ENCODE measurements around the gene LCE2A.

Gene LCE2A

GRCh38 chr1:152718238-152718637 lies 20.1 kb downstream of the LCE2A start:
- no peaks in the 10 kb centered on the region for H3K4me1 Mint-ChIP-seq
- peaks cover 0 to 11% of the 10 kb centered on the region in 2 donors for H3K9me3 Mint-ChIP-seq

GRCh38 chr1:152725261-152725660 lies 27.1 kb downstream of the LCE2A start:
- no peak overlapping the region for H3K27ac Mint-ChIP-seq
- H3K9me3 Mint-ChIP-seq: no peaks in the 10 kb centered on the region
- no peak for DNase-seq
- H3K4me3 Mint-ChIP-seq: no peak overlapping the region
- no peaks in the 10 kb centered on the region for H3K4me1 Mint-ChIP-seq
- no peak for ATAC-seq
- H3K27me3 Mint-ChIP-seq: no peaks in the 10 kb centered on the region

More at GRCh38 chr1:152718238-152718637, 20.1 kb downstream of the LCE2A start:
- Mint-ChIP-seq H3K27me3 (peaks cover 18% of the 10 kb centered on the region), H3K4me3 (no peak overlapping the region), H3K27ac (no peak overlapping the region)
- ATAC-seq (no peak), DNase-seq (no peak)

GRCh38 chr1:152728986-152729385 lies 30.8 kb downstream of the LCE2A start:
- Mint-ChIP-seq H3K4me1 (no peaks in the 10 kb centered on the region), H3K4me3 (no peak overlapping the region), H3K27me3 (no peaks in the 10 kb centered on the region), H3K27ac (no peak overlapping the region), H3K9me3 (no peaks in the 10 kb centered on the region)
- ATAC-seq (no peak), DNase-seq (no peak)

GRCh38 chr1:152735648-152736047 lies 37.5 kb downstream of the LCE2A start:
- Mint-ChIP-seq H3K9me3 (no peaks in the 10 kb centered on the region), H3K27me3 (peaks cover 40% of the 10 kb centered on the region), H3K4me3 (no peak overlapping the region), H3K27ac (no peak overlapping the region), H3K4me1 (no peaks in the 10 kb centered on the region)
- DNase-seq (no peak), ATAC-seq (no peak)

DNA sequence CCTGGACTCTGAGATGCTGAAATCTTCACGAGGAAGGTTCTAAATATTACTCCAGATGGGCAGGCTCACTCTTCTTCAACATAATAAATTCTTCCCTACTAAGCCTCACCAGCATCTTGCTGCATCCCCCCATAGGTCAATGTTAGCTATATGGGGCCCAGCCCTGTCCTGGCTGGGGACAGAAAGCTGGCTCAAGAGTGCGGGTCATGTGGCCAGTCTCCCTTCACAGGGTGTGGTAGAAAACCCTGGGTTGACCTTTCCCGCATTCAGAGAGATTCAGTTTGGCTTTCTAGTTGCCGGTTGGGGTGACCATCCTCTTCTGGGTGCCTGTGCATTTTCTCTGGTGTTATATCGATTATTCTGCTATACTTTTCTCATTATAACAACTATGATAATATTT lies 39.9 kb downstream of the LCE2A start:
- Mint-ChIP-seq H3K9me3 (no peaks in the 10 kb centered on the region), H3K4me3 (no peak overlapping the region), H3K27ac (peak overlapping the region in 1 of 2 donors; percentile 56), H3K27me3 (peaks cover 54% of the 10 kb centered on the region), H3K4me1 (no peaks in the 10 kb centered on the region)
- ATAC-seq (no peak), DNase-seq (no peak)

DNA sequence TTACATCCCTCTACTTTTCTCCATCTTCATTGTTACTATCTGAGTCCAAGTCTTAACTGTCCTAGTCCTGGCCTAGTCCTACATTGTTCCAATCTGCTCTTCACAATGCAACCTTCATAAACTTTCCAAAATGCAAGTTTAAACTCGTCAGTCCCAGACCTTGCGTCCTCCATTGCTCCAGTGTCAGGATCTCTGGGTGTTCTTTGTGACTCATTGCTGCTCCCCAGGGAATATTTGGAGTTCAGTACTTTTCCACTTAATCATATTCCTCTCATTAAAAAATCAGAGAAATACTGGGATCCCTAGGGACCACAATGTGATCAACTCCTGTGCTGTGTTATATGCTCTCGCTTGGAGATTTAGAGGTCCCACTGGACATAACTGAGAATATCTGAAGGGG lies 41.7 kb downstream of the LCE2A start:
- no peak for ATAC-seq
- Mint-ChIP-seq H3K4me3 (no peak overlapping the region), H3K9me3 (no peaks in the 10 kb centered on the region), H3K27ac (no peak overlapping the region), H3K4me1 (no peaks in the 10 kb centered on the region), H3K27me3 (peaks cover 55% of the 10 kb centered on the region)
- no peak for DNase-seq

DNA sequence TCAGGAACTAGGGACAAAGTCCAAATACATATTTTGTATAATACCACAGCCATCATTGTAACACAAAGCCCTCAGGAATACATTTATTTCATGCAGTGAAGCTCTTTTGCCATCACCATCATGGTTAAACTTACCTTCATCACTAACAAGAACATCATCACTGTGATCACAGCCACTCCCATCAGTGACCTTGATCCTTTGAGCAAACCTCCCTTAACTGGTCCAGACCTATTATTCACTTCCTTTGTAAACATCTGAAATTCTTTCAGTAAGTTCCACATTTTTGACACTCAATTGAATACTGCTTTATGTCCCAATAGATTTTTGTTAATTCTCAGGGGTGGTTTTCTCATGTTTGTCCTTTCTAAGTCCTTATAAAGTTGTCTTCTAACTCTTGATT lies 43.5 kb downstream of the LCE2A start:
- DNase-seq (no peak), ATAC-seq (no peak)
- Mint-ChIP-seq H3K9me3 (no peaks in the 10 kb centered on the region), H3K4me3 (no peak overlapping the region), H3K4me1 (no peaks in the 10 kb centered on the region), H3K27ac (no peak overlapping the region), H3K27me3 (peaks cover 52% of the 10 kb centered on the region)

- DNase-seq: no peak
- no peak overlapping the region for H3K4me3 Mint-ChIP-seq
- peaks cover 38% of the 10 kb centered on the region for H3K27me3 Mint-ChIP-seq
These were observed 45.4 kb downstream of the LCE2A start for GRCh38 chr1:152743371-152744145.

DNA sequence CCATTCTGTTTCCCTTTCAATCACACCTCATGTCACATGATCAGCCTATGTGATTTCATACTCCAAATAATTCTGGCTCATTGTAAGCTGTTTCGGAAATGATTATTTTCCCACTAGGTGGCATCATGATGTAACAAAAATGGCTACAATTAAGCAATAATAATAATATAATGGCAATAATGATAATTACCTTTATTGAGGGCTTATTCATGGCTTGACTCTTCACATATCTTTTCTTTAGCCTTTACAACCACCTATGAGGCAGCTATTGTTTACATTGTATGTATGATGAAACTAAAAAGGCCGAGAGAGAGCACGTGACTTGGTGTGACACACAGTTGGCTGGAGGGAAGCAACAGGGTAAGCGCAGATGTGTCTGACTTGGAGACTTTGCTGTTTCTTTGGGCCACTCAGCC lies 47.2 kb downstream of the LCE2A start:
- no peaks in the 10 kb centered on the region for H3K4me1 Mint-ChIP-seq
- H3K9me3 Mint-ChIP-seq: no peaks in the 10 kb centered on the region
- DNase-seq (no peak), ATAC-seq (no peak)
- peaks cover 26% of the 10 kb centered on the region for H3K27me3 Mint-ChIP-seq
- H3K4me3 Mint-ChIP-seq: no peak overlapping the region
- H3K27ac Mint-ChIP-seq: no peak overlapping the region

More at GRCh38 chr1:152743371-152744145, 45.4 kb downstream of the LCE2A start:
- Mint-ChIP-seq H3K4me1 (no peaks in the 10 kb centered on the region), H3K27ac (no peak overlapping the region), H3K9me3 (no peaks in the 10 kb centered on the region)
- ATAC-seq: no peak

- peaks cover 32% of the 10 kb centered on the region for H3K27me3 Mint-ChIP-seq
- H3K27ac Mint-ChIP-seq: no peak overlapping the region
- no peak for DNase-seq
These were observed 47.8 kb downstream of the LCE2A start for GRCh38 chr1:152745765-152746444.

DNA sequence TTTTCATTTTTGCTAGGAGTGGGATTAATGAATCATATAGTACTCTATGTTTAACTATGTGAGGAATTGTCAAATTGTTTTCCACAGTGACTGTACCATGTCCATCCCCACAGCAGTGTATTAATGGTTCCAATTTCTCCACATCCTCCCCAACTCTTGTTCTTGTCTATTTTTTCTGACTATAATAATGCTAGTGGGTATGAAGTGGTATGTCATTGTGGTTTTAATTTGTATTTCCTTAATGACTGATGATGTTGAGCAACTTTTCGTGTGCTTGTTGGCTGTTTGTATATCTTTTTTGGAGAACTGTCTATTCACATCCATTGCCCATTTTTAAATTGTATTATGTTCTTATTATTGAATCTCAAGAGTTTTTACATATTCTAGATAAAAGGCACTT lies 49.7 kb downstream of the LCE2A start:
- Mint-ChIP-seq H3K27me3 (peaks cover 23% of the 10 kb centered on the region), H3K4me3 (no peak overlapping the region), H3K9me3 (no peaks in the 10 kb centered on the region), H3K27ac (no peak overlapping the region), H3K4me1 (peaks cover 5% of the 10 kb centered on the region)
- no peak for DNase-seq
- ATAC-seq: no peak

More at GRCh38 chr1:152745765-152746444, 47.8 kb downstream of the LCE2A start:
- Mint-ChIP-seq H3K4me1 (no peaks in the 10 kb centered on the region), H3K4me3 (no peak overlapping the region), H3K9me3 (no peaks in the 10 kb centered on the region)
- no peak for ATAC-seq

Data from stimulated activated naive CD8-positive, alpha-beta T cell treated with anti-CD3 and anti-CD28 coated beads, Interleukin-15, amount 100 ng/mL, for 72 hours (primary cell).